GM18526 (cell line): ENCODE data around the gene MSTN.

Experiments
- POLR2A ChIP-seq: IDR thresholded peaks from 3 replicates; pipeline ENCODE4 v1.6.1; 2011; ENCODE audit not compliant: insufficient read length; ENCODE audit errors: extremely low read depth

Gene MSTN

GRCh38 chr2:190080527-190081049, 18.1 kb upstream of the MSTN start:
- TF ChIP-seq POLR2A: no peak

- no peak for TF ChIP-seq POLR2A
Measured at GRCh38 chr2:190079160-190079559, 16.6 kb upstream of the MSTN start.

- TF ChIP-seq POLR2A: no peak
Measured at GRCh38 chr2:190075623-190076022, 13.1 kb upstream of the MSTN start.

- no peak for TF ChIP-seq POLR2A
Measured at GRCh38 chr2:190069936-190070696, 7.6 kb upstream of the MSTN start.

GRCh38 chr2:190068764-190069163, 6.2 kb upstream of the MSTN start:
- TF ChIP-seq POLR2A: no peak

GRCh38 chr2:190065839-190066238, 3.3 kb upstream of the MSTN start:
- no peak for TF ChIP-seq POLR2A

GRCh38 chr2:190063624-190064023, 1.1 kb upstream of the MSTN start:
- no peak for TF ChIP-seq POLR2A

GRCh38 chr2:190062053-190062452, 476 bp downstream of the MSTN start:
- TF ChIP-seq POLR2A: no peak

GRCh38 chr2:190060626-190061025, 1.9 kb downstream of the MSTN start:
- no peak for TF ChIP-seq POLR2A

- no peak for TF ChIP-seq POLR2A
Measured at GRCh38 chr2:190060019-190060418, 2.5 kb downstream of the MSTN start.

GRCh38 chr2:190053426-190053825, 9.1 kb downstream of the MSTN start:
- no peak for TF ChIP-seq POLR2A

- no peak for TF ChIP-seq POLR2A
Measured at GRCh38 chr2:190052307-190052706, 10.2 kb downstream of the MSTN start.

GRCh38 chr2:190051223-190051622, 11.3 kb downstream of the MSTN start:
- no peak for TF ChIP-seq POLR2A

GRCh38 chr2:190050001-190050400, 12.5 kb downstream of the MSTN start:
- TF ChIP-seq POLR2A: no peak

- TF ChIP-seq POLR2A: no peak
Measured at GRCh38 chr2:190044866-190045265, 17.7 kb downstream of the MSTN start.

- TF ChIP-seq POLR2A: no peak
Measured at GRCh38 chr2:190043441-190043840, 19.1 kb downstream of the MSTN start.

- no peak for TF ChIP-seq POLR2A
Measured at GRCh38 chr2:190036071-190036470, 26.5 kb downstream of the MSTN start.
